Measurements from ENCODE around the gene TMEM266. TPM values are rescaled to one million over a fixed set of nuclear protein-coding genes. Genes with fewer than 3 reads are reported as not detected.

Gene TMEM266
- total RNA-seq = 3.0 and 3.1 TPM in 2 replicates

GRCh38 chr15:76059320-76060117 lies at the start of gene TMEM266:
TMEM266 (plus strand) TSS chr15:76059985; CDS start chr15:76134264, 74,279 bp downstream.

GRCh38 chr15:76011627-76012551 lies 47.9 kb upstream of the TMEM266 start, which contains the start of gene NRG4:
NRG4 (minus strand) TSS chr15:76012424; CDS start chr15:76011230, 1,194 bp downstream.

Other genes with a start within 250 kb of the TMEM266 start
- gene UBE2Q2, start 216.5 kb upstream of the TMEM266 start, total RNA-seq = 57.2 and 60.5 TPM in 2 replicates
- 22.4 and 48.3 TPM in 2 replicates for gene FBXO22, start 156.1 kb upstream of the TMEM266 start, total RNA-seq
- 1.6 and 5.1 TPM in 2 replicates for gene NRG4, start 47.6 kb upstream of the TMEM266 start, total RNA-seq